Amniotic epithelial cell (primary cell): ENCODE data around the gene TTLL9.

Source experiments
- DNase-seq: peaks from one replicate; pipeline ENCODE4 v3.0.0-alpha.2; 2010; ENCODE audit warnings: low read depth

The TTLL9 gene

DNA sequence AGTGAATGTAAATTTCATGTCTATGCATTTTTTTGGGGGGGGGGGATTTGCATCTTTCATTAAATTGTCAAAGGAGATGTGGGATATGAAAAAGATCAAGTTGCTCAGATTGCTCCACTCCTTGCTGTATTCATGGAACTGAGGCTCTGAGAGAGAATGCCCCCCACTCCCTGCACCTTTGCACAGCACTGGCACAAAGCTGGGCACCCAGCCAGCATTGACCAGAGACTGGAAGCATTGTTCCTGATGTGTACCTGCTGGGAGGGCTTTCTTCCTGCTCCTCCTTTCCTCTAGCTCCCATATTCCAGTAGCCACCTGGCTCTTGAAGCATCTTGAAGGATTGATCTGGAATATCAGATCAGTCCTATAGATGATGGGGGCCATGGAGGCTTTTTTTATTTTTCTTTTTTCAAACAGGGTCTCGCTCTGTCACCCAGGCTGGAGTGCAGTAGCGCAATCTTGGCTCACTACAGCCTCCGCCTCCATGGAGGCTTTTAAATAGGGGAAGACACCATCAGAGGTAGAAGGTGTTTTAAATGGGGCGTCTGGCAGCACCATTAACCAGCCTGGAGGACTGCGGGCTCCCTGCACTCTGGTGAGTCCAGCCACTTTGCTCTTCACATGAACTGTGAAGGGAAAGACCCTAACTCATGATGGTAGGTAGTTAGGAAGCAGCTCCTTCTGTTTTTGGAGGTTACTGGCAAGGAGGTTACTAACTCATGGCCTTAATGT is 11.0 kb upstream of the TTLL9 start:
- no peak for DNase-seq

DNA sequence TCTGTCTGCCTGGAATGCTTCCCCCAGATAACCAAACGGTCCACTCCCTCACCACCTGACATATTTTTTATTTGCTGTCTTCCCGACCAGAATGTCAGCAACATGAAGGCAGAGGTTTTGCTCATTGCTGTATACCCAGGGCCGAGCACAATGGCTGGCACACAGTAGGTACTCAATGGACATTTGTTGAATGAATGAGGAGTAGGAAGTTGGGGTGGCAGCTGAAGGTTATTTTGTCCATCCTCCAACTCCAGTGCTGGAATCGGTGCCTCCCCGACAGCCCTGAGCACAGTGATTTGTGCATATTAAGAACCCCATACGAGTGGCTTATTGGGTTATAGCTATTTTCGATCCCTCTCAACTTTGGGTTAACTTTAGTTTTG is 10.4 kb upstream of the TTLL9 start:
- no peak for DNase-seq

DNA sequence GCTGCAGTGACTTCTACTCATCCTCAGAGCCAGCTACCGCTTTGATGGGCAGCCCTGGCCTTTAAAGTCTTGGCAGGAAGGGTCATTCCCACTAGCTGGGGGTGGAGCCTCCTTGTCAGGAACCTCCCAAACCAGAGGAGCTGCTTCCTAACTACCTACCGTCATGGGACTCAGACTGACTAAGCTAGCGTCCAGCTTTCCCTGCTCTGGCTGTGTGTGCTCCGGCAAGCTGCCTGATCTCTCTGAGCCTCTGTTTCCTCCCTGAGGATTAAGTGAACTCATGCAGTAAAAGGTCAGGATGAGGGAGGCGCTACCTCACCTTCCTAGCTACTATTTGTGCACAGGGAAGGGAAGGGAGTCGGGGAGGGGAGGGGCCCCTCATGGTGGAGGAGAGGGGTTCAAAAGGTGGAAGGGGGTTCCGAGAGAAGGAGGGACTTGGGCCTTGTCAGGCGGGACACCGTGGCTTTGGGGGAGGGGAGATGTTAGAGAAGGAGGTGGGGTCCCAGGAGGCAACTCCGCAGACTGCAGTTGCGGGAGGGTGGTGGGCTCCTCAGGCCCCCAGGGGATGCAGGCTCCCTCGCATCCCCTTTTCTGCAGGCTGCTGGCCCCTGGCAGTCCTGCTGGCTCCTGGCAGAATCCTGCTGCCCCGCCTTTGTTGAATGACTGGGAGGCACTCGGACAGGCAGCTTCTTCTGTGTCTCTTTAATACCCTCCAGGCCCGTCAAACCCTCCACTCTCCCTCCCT is 9.9 kb upstream of the TTLL9 start:
- peak; percentile 40 for DNase-seq

DNA sequence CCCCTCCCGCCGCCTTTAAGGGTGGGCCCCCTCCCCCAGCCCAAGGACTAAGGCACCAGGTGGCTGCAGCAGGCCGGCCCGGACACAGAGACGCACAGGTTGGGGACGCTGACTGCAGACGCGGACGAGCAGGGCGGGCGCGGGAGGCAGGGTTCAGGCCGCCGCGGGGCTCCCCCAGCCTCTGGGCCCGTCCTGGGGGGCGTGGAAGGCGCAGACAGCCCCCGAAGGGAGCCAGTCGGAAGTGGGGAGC is 9.4 kb upstream of the TTLL9 start:
- DNase-seq: no peak

DNA sequence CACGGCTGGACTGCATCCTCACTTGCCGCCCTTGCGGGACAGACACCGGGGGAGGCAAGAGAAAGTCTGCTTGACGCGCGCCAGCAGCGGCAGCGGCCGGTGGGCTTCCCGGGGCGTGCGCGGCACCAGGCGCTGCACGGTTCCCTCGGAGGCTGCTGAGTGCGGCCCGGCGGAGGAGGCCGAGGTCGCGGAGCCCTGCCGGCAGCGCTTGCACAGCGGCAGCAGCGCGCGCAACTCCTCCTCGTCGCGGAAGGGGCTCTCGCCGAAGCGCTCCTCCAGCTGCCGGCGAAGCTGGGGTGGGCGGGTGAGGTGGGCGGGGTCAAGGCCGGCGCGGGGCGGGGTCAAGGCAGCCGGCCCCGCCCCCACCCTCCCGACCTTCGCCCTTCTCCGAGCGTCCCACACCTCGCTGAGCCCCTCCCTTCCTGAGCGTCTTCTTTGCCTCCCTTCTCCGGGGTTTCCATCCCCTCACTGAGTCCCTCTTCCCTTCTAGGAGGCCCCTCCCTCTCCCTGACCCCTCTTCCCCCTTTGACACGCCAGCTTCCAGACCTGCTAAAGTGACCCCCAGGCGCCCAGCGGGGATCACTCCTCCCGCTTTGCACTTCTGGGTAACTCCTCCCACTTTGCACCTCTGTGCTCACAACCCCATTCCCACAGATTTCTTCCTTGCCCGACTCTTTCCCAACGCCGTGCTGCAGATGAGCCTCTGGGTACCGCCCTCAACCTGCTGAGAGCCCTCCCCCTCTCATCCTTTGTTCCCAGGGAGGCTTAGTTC is 8.9 kb upstream of the TTLL9 start:
- peak; percentile 43 for DNase-seq

DNA sequence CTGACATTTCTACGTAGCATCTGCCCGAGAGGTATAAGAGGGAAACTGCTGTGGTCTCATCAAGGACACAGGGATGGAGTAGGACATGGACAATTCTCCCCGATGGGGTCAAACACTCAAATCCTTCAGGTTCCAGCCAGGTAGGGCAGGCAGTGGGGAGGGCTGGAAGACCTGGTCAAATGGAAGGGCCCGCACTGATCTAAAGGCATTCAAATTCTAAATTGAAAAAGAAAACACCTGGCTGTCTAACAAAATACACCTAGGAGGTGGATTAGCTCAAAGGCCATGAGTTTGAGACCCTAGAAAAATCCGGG is 8.3 kb upstream of the TTLL9 start:
- DNase-seq: no peak

- DNase-seq: no peak
Measured at GRCh38 chr20:31862506-31862905, 7.9 kb upstream of the TTLL9 start.

DNA sequence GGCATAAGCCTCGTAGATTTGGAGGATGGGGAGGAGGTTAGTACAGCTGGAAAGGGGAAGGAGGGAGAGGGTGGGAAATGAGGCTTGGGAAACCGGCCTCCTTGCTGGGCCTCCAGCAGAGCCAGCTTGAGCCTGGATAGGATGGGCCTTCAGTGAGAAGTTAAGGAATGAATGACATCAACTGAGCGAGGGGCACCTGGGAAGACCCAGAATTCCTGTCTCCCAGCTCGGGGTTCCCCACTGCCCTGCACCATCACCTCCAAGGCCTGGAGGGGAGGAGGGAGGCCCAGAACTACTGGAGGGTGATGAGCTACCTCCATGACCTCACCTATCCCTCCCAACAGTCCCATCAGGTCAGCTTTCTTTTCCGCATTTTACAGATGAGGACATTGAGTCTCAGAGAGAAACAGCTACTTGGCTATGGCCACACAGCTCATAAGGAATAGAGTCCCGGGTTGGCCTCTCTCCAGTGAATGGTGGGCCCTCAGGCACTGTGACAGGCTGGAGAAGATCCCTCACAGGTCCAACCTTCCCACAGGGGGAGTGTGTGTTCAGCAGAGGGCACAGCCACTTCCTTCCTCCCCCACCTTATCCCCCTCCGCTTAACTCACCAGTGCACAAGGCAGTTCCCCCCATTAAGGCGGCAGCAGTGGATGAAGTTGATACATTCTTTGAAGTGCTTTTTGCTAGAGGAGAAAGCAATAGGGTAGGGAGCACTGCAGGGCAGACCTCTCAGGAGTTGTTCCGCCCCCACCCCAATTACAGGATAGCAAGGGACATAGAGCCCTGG is 6.9 kb upstream of the TTLL9 start:
- DNase-seq: no peak

- DNase-seq: no peak
Measured at GRCh38 chr20:31864521-31865400, 5.7 kb upstream of the TTLL9 start.

DNA sequence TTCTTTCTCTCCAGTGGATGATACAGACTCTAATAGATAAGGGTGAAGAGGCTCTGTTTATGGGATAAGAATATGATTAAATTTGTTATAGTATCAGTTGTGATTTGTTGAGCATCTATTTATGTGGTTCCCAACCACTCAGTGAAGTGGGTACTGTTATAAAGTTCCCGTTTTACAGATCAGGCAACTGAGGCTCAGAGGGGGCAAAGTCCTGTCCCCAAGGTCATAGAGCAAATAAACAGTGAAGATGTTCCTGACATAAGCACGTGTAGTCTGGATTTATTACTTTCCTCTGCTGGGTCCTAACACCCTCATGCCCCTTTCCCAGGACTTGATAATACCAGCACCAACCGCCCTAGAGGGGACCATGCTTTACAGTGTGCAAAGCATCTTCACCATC is 4.2 kb upstream of the TTLL9 start:
- DNase-seq: no peak

- no peak for DNase-seq
Measured at GRCh38 chr20:31868853-31869672, 1.4 kb upstream of the TTLL9 start.

DNA sequence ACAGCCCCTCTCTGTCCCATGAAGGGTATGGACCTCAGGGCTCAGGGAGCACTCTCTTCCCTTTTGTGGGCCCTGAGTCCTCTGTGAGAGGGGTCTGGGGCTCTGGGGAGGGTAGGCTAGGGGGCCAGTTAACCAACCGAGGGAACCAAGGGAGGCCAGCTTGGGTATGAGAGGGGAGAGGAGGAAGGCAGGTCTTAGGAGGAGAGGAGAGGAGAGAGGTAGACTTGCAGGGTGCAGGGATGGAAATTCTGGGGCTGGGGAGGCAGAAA is 827 bp upstream of the TTLL9 start:
- no peak for DNase-seq

GRCh38 chr20:31870726-31871617 is 538 bp downstream of the TTLL9 start:
- DNase-seq: no peak

DNA sequence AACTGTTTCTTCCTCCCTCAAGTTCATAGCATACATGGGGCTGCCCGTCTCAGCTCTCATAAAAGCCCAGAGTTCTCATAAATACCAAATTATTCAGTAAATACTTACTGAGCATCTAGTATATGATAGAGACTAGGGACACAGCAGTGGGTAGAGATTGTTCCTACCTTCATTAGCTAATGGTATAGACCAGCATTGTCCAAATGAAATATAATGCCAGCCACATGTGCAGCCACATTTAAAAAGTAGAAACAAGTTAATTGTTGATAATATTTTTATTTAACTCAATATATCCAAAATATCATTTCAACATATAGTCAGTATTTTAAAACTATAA is 1.2 kb downstream of the TTLL9 start:
- no peak for DNase-seq

DNA sequence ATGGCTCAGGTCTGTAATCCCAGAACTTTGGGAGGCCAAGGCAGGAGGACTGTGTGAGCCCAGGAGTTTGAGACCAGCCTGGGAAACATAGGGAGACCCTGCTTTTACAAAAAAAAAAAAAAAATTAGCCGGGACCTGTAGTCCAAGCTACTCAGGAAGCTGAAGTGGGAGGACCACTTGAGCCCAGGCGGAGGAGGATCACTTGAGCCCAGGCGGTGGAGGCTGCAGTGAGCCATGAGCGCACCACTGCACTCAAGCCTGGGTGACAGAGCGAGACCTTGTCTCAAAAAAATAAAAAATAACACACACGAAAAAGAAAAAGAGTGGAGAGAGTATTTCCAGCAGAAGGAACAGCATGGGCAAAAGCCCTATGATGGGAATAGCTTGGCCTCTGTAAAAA is 2.0 kb downstream of the TTLL9 start:
- no peak for DNase-seq

- DNase-seq: no peak
Measured at GRCh38 chr20:31875671-31876070, 5.2 kb downstream of the TTLL9 start.

GRCh38 chr20:31877684-31878083 is 7.2 kb downstream of the TTLL9 start:
- DNase-seq: no peak

GRCh38 chr20:31879143-31879987 is 8.9 kb downstream of the TTLL9 start:
- DNase-seq: peak; percentile 94

GRCh38 chr20:31881945-31882344 is 11.5 kb downstream of the TTLL9 start:
- no peak for DNase-seq
